ENCODE measurements around the gene TMEM144. TPM values are rescaled to one million over a fixed set of nuclear protein-coding genes. Genes with fewer than 3 reads are reported as not detected.

TMEM144 gene
- total and polyA plus RNA-seq, 12 donors: 10.1 to 55.4 (median 20.2) TPM

DNA sequence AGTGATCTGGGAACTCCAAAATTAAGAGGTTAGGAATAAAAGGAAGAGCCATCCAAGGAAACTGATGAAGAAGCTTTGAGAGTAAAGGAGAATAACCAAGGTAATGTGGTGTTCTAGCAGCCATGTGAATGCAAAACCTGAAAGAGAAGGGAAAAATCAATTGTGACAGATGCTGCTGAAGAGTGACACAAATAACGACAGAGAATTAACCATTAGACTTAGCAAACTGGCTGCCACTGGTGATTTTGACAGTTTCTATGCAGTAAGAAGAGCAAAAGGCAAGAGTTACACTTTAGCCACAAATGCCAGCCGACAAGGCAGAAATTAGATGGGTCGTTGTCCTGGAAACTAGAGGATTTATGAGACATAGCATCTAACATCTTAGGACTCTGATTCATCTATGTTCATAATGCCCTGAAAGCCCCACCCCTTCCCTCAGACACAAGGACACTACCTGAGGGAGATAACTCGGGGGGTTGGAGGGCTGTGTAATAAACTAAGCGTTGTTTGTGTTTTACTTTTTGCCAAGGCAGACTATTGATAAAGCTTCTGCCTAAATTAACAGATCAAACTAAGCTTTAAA is 13.0 kb upstream of the TMEM144 start:
- Histone ChIP-seq H3K4me3 (no peak overlapping the region), H3K4me1 (replicated peaks in 1 of 2) (peaks cover 0 to 5% of the 10 kb centered on the region in 2 donors), H3K27me3 (no peaks in the 10 kb centered on the region), H3K27ac (no peak overlapping the region), H3K9me3 (replicated peaks in 1 of 3) (no peaks in the 10 kb centered on the region), H3K36me3 (replicated peaks in 1 of 2) (no peaks in the 10 kb centered on the region)
- peak in 2 of 7 donors; percentile 16 to 43 for DNase-seq
- WGBS, 4 donors: 42 to 52% (median 44%) methylated on average over 5 of the region's 5 CpGs
- intact Hi-C loops (cut with DNase I): loop anchor here (10.0 kb wide), 1 partner anchor 58 kb away; no protein-coding TSS in a partner anchor
- TF ChIP-seq, protein P1, sequence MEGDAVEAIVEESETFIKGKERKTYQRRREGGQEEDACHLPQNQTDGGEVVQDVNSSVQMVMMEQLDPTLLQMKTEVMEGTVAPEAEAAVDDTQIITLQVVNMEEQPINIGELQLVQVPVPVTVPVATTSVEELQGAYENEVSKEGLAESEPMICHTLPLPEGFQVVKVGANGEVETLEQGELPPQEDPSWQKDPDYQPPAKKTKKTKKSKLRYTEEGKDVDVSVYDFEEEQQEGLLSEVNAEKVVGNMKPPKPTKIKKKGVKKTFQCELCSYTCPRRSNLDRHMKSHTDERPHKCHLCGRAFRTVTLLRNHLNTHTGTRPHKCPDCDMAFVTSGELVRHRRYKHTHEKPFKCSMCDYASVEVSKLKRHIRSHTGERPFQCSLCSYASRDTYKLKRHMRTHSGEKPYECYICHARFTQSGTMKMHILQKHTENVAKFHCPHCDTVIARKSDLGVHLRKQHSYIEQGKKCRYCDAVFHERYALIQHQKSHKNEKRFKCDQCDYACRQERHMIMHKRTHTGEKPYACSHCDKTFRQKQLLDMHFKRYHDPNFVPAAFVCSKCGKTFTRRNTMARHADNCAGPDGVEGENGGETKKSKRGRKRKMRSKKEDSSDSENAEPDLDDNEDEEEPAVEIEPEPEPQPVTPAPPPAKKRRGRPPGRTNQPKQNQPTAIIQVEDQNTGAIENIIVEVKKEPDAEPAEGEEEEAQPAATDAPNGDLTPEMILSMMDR (IDR thresholded peaks at IDR 0.05): no peak
- no peak for TF ChIP-seq POLR2A (IDR thresholded peaks at IDR 0.05)

DNA sequence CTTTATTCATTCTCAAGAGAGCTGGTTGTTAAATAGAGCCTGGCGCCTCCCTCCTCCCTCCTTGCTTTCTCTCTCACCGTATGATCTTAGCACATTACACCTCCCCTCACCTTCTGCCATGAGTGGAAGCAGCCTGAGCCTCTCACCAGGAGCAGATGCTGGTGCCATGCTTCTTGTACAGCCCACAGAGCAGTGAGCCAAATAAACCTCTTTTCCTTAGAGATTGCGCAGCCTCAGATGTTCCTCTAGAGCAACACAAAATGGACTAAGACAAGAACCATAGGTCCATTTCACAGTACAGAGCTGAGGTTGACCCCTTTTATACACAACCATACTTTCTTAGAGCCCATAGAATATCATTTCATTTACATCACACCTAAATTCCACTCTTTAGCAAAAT is 10.1 kb upstream of the TMEM144 start:
- no peaks in the 10 kb centered on the region for H3K27me3 ChIP-seq
- H3K36me3 ChIP-seq (replicated peaks in 1 of 2): no peaks in the 10 kb centered on the region
- H3K4me3 ChIP-seq: no peak overlapping the region
- intact Hi-C loops (cut with DNase I): no loop called here
- TF ChIP-seq, protein P1 (IDR thresholded peaks at IDR 0.05): no peak
- no peak for TF ChIP-seq POLR2A (IDR thresholded peaks at IDR 0.05)
- no peaks in the 10 kb centered on the region for H3K4me1 ChIP-seq (replicated peaks in 1 of 2)
- no peaks in the 10 kb centered on the region for H3K9me3 ChIP-seq (replicated peaks in 1 of 3)
- H3K27ac ChIP-seq: no peak overlapping the region
- no peak for DNase-seq
- WGBS, 4 donors: 93 to 96% (median 94%) methylated on average over 3 of the region's 3 CpGs

DNA sequence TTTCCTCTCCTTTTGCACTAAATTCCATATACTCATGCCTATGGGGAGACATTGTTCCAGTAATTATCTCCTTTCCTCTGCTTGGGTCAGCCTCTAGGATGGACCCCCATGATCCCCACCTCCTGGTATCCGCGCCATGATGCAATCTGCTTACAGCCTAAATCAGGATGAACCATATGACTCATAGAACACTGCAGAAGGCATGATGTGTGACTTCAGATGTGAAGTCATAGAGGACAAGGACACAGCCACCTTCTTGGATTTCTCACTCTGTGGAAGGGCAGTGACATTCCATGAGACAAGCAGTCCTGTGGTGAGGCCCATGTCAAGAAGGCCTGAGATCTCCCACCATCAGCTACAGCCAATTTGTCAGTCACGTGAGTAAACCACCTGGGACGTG is 9.0 kb upstream of the TMEM144 start:
- intact Hi-C loops (cut with DNase I): no loop called here
- Histone ChIP-seq H3K4me1 (replicated peaks in 1 of 2) (no peaks in the 10 kb centered on the region), H3K27ac (peak overlapping the region in 1 of 5 donors; percentile 64), H3K4me3 (no peak overlapping the region), H3K27me3 (no peaks in the 10 kb centered on the region), H3K9me3 (replicated peaks in 1 of 3) (no peaks in the 10 kb centered on the region), H3K36me3 (replicated peaks in 1 of 2) (no peaks in the 10 kb centered on the region)
- 71 to 90% (median 84%) methylated on average over 3 to 4 of the region's 4 CpGs for WGBS, 4 donors
- DNase-seq: peak in 5 of 7 donors; percentile 12 to 24 (median 19)
- TF ChIP-seq, protein P1 (IDR thresholded peaks at IDR 0.05): no peak
- TF ChIP-seq POLR2A (IDR thresholded peaks at IDR 0.05): no peak

DNA sequence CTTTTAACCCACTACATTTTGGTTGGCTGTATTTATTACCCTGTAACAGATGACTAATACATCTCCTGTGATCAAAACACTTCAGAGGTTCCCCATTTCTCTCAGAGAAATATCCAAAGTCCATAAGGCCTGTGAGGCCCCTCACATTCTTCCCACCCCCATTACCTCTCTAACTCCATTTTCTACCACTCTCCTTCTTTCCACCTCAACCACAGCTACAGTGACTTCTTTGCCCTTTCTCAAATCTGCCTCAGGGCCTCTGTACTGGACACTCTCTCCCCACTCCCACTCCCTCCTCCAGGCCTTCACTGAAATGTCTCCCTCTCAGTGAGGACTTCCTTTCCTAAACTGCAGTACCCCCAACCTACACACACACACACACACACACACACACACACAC is 8.4 kb upstream of the TMEM144 start:
- TF ChIP-seq, protein P1 (IDR thresholded peaks at IDR 0.05): no peak
- no peak for TF ChIP-seq POLR2A (IDR thresholded peaks at IDR 0.05)
- Histone ChIP-seq H3K9me3 (replicated peaks in 1 of 3) (no peaks in the 10 kb centered on the region), H3K4me1 (replicated peaks in 1 of 2) (no peaks in the 10 kb centered on the region), H3K36me3 (replicated peaks in 1 of 2) (no peaks in the 10 kb centered on the region), H3K27me3 (no peaks in the 10 kb centered on the region), H3K4me3 (no peak overlapping the region), H3K27ac (peak overlapping the region in 1 of 5 donors; percentile 64)
- DNase-seq: no peak
- intact Hi-C loops (cut with DNase I): no loop called here

All from adrenal gland (tissue), 12 donors.